CD4-positive, alpha-beta T cell (primary cell): ENCODE data around the gene LARGE1. TPM values are rescaled to one million over a fixed set of nuclear protein-coding genes. Genes with fewer than 3 reads are reported as not detected.

Experiments
- ATAC-seq: fragments of 200-7000 bp; cut with Tn5 transposase; one replicate; pipeline ENCODE4 v1.10.0; 2022; ENCODE audit warnings: mild to moderate bottlenecking; ENCODE audit not compliant: poor library complexity
- CTCF ChIA-PET: fragments of 350-600 bp; sonication (Branson Sonifier 250); formaldehyde crosslinking; loops from one replicate; lab custom pipeline; 2021; ENCODE audit warnings: antibody characterized with exemption, inconsistent platforms; lab: Charles Lee
- POLR2A ChIA-PET: fragments of 350-600 bp; sonication (Branson Sonifier 250); formaldehyde crosslinking; loops from one replicate; lab custom pipeline; 2021; ENCODE audit warnings: antibody characterized with exemption, inconsistent platforms; lab: Charles Lee
- DNase-seq, 14 experiments: peaks; one replicate each; pipeline ENCODE4 v3.0.0-alpha.2; 2013 to 2020; ENCODE audit warnings: mixed read lengths in 2 of 14
- H3K27ac ChIP-seq, 2 donors: one replicate each; pipeline versions ENCODE4 v1.5.1 to v1.7.0; 2013; ENCODE audit warnings: low read length in 2 of 2, low read depth in 1 of 2, mild to moderate bottlenecking in 1 of 2
- H3K27me3 ChIP-seq, 2 experiments: 1 replicate in 1 of 2; 2 replicates in 1 of 2; pipeline versions ENCODE4 v1.6.1 to v1.7.0; 2013; ENCODE audit warnings: low read length in 2 of 2, control low read depth in 1 of 2, mild to moderate bottlenecking in 1 of 2, moderate library complexity in 1 of 2; ENCODE audit not compliant: insufficient read depth in 2 of 2, control insufficient read depth in 1 of 2
- H3K36me3 ChIP-seq: one replicate; pipeline ENCODE4 v1.6.1; 2013; ENCODE audit warnings: low read length, control low read depth; ENCODE audit not compliant: insufficient read depth
- H3K4me1 ChIP-seq: one replicate; pipeline ENCODE4 v1.6.1; 2013; ENCODE audit warnings: low read length, control low read depth; ENCODE audit not compliant: insufficient read depth
- H3K4me3 ChIP-seq: one replicate; pipeline ENCODE4 v1.5.1; 2013; ENCODE audit warnings: mild to moderate bottlenecking, low read length, moderate library complexity
- H3K9me3 ChIP-seq, 2 experiments: 1 replicate in 1 of 2; 2 replicates in 1 of 2; pipeline versions ENCODE4 v1.6.1 to v1.7.0; 2013; ENCODE audit warnings: low read length in 2 of 2, mild to moderate bottlenecking in 2 of 2, control low read depth in 1 of 2, moderate library complexity in 1 of 2; ENCODE audit not compliant: control insufficient read depth in 1 of 2, insufficient read depth in 1 of 2
- H3K27ac Mint-ChIP-seq: one replicate; pipeline ENCODE4 v1.8.0; 2020; ENCODE audit warnings: mixed read lengths
- H3K27me3 Mint-ChIP-seq: one replicate; pipeline ENCODE4 v1.8.0; 2021; ENCODE audit warnings: mixed read lengths
- H3K36me3 Mint-ChIP-seq: one replicate; pipeline ENCODE4 v1.8.0; 2021; ENCODE audit warnings: low read depth, mixed read lengths
- H3K4me1 Mint-ChIP-seq: one replicate; pipeline ENCODE4 v1.8.0; 2021; ENCODE audit warnings: low read depth, mixed read lengths
- H3K4me3 Mint-ChIP-seq: one replicate; pipeline ENCODE4 v1.8.0; 2020; ENCODE audit warnings: mild to moderate bottlenecking, mixed read lengths
- H3K9me3 Mint-ChIP-seq: one replicate; pipeline ENCODE4 v1.8.0; 2020; ENCODE audit warnings: mixed read lengths
- intact Hi-C, 2 experiments: fragments of 100-400 bp; cut with DNase I in 1 of 2; cut with micrococcal nuclease in 1 of 2; formaldehyde crosslinking; loops; one replicate each; pipeline versions ENCODE4 v1.15.1 to v1.9.0; 2023 to 2025; cut with DNase I, micrococcal nuclease
- total RNA-seq, 174 experiments: library from RNA in 2 of 174; stranded (reverse) in 2 of 174; gene quantifications; one replicate each; pipeline ENCODE4 v1.2.3 and lab custom pipeline; 2021 to 2026
- TF ChIP-seq, protein P1 (sequence below): fragments of 200-600 bp; IDR thresholded peaks from one replicate; pipeline ENCODE4 v1.8.0; 2022; ENCODE audit warnings: antibody characterized with exemption, mild to moderate bottlenecking

Gene LARGE1
- total RNA-seq, 2 experiments from 2014 or later: 0.14 to 0.70 TPM

DNA sequence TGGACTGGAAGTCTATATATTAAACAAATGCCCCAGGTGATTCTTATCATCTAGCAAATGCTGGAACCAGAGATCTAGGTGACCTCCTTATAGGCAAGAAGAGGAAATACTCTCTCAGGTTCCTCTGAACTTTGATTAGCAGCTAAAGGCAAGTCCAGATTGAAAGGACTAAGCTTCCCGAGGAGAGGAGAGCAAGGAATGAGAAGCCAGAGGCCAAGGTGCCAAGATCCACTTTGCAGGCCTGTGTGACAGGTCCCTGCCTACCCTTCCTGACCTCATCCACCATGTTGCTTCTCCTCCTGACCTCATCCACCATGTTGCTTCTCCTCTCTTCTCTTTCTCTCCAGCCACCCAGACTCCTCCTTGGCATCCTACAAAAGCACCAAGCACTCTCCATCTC, 173.2 kb downstream of the LARGE1 start:
- TF ChIP-seq, protein P1, sequence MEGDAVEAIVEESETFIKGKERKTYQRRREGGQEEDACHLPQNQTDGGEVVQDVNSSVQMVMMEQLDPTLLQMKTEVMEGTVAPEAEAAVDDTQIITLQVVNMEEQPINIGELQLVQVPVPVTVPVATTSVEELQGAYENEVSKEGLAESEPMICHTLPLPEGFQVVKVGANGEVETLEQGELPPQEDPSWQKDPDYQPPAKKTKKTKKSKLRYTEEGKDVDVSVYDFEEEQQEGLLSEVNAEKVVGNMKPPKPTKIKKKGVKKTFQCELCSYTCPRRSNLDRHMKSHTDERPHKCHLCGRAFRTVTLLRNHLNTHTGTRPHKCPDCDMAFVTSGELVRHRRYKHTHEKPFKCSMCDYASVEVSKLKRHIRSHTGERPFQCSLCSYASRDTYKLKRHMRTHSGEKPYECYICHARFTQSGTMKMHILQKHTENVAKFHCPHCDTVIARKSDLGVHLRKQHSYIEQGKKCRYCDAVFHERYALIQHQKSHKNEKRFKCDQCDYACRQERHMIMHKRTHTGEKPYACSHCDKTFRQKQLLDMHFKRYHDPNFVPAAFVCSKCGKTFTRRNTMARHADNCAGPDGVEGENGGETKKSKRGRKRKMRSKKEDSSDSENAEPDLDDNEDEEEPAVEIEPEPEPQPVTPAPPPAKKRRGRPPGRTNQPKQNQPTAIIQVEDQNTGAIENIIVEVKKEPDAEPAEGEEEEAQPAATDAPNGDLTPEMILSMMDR: no peak
- DNase-seq: no peak
- Histone ChIP-seq H3K4me1 (no peaks in the 10 kb centered on the region), H3K36me3 (no peaks in the 10 kb centered on the region), H3K27ac (no peak overlapping the region), H3K9me3 (peaks cover 0 to 7% of the 10 kb centered on the region in 2 experiments), H3K27me3 (no peaks in the 10 kb centered on the region), H3K4me3 (no peak overlapping the region)
- H3K4me3 Mint-ChIP-seq: no peak overlapping the region
- ChIA-PET CTCF (no interaction called here), POLR2A (no interaction called here)
- H3K27me3 Mint-ChIP-seq: no peaks in the 10 kb centered on the region
- peaks cover 4% of the 10 kb centered on the region for H3K9me3 Mint-ChIP-seq
- H3K4me1 Mint-ChIP-seq: no peaks in the 10 kb centered on the region
- no peak overlapping the region for H3K27ac Mint-ChIP-seq
- ATAC-seq: no peak
- intact Hi-C loops: no loop called here
- H3K36me3 Mint-ChIP-seq: no peaks in the 10 kb centered on the region

DNA sequence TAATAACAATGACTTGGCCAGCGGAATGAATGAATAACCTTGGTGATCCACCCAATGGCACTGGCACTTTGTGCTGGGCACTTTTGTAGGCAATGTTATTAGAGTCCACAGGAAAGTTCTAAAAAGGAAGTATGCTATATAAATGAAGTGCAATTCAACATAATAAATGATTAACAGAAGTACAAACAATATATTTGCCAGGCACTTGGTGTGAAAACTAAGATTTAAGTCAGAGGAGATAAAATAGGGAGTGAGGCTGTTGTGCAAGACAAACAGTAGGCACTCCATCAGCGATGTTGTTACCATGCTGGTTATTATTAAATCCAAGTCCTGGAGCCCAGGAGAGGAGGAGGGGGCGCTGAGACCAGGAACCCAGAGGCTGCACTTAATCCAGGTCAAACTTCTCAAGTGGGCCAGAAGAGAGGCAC, 173.8 kb downstream of the LARGE1 start:
- DNase-seq: no peak
- Mint-ChIP-seq H3K9me3 (peaks cover 4% of the 10 kb centered on the region), H3K36me3 (no peaks in the 10 kb centered on the region), H3K27me3 (no peaks in the 10 kb centered on the region), H3K4me1 (no peaks in the 10 kb centered on the region), H3K27ac (no peak overlapping the region), H3K4me3 (no peak overlapping the region)
- intact Hi-C loops: no loop called here
- ChIA-PET POLR2A (no interaction called here), CTCF (no interaction called here)
- Histone ChIP-seq H3K9me3 (peaks cover 0 to 9% of the 10 kb centered on the region in 2 experiments), H3K27ac (no peak overlapping the region), H3K4me1 (no peaks in the 10 kb centered on the region), H3K27me3 (no peaks in the 10 kb centered on the region), H3K36me3 (no peaks in the 10 kb centered on the region), H3K4me3 (no peak overlapping the region)
- TF ChIP-seq, protein P1: no peak
- no peak for ATAC-seq

DNA sequence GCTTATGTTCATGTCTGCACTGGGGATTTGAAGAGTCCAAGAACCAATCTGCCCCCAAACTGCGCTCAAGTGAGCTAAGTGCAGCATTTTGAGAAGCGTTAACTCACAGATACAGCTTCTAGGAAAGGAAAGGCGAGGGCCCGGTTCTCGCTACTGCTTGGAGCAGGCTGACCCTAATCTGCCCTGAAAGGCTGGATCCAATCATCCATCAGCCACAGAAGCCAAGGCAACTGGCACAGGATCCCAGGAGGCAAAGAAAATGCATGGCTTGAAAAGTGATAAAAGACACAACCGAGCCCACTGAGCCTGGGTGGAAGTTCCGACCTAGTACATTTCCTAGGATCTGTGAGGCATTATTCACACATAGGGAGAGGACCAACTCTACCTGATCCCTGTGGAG, 174.8 kb downstream of the LARGE1 start:
- ATAC-seq: no peak
- Histone ChIP-seq H3K36me3 (no peaks in the 10 kb centered on the region), H3K9me3 (peaks cover 0 to 12% of the 10 kb centered on the region in 2 experiments), H3K4me3 (no peak overlapping the region), H3K4me1 (no peaks in the 10 kb centered on the region), H3K27me3 (no peaks in the 10 kb centered on the region), H3K27ac (no peak overlapping the region)
- POLR2A ChIA-PET: no interaction called here
- Mint-ChIP-seq H3K4me3 (no peak overlapping the region), H3K27ac (no peak overlapping the region), H3K36me3 (no peaks in the 10 kb centered on the region), H3K9me3 (peaks cover 6% of the 10 kb centered on the region), H3K27me3 (no peaks in the 10 kb centered on the region), H3K4me1 (no peaks in the 10 kb centered on the region)
- no peak for DNase-seq
- intact Hi-C loops: no loop called here
- TF ChIP-seq, protein P1: no peak
- CTCF ChIA-PET: no interaction called here
